GM18517 (cell line): Measurements from ENCODE around the gene ATXN7L3B.

ENCODE experiments used
- ATAC-seq: cut with Tn5 transposase; IDR thresholded peaks from one replicate; pipeline ENCODE4 v1.9.1; 2021; ENCODE audit warnings: mild to moderate bottlenecking, moderate library complexity; ENCODE audit not compliant: unreplicated experiment

ATXN7L3B gene

GRCh38 chr12:74547249-74547648 is 9.6 kb downstream of the ATXN7L3B start:
- ATAC-seq, result no peak

GRCh38 chr12:74551291-74551690 is 13.7 kb downstream of the ATXN7L3B start:
- no peak for ATAC-seq

DNA sequence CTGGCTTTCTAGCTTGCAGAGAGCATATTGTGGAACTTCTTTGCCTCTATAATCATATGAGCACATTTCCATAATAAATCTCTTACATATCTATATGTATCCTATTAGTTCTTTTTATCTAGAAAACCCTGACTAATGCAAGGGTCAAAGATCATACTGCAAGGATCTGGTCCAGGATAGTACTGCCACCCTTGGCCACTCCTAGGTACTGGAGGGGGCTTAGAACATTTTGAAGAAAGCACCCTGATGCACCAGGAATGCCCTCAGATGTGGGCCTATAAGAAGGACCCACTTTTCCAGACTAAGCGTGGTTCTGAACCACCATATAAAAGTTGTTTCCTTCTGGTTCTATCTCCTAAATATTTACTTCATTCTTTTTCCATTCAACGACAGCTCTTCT is 14.6 kb downstream of the ATXN7L3B start:
- no peak for ATAC-seq

DNA sequence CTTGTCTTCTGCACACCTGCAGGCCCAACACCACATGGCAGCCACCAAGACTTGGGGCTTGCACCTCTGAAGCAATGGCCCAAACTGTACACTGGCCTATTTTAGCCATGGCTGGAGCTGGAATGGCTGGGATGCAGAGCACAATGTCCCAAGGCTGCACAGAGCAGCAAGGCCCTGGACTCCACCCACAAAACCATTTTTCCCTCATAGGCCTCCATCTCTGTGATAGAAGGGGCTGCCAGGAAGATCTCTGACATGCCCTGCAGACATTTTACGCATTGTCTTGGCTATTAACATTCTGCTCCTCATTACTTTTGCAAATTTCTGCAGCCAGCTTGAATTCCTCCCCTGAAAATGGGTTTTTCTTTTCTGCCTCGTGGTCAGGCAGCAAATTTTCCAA is 22.1 kb downstream of the ATXN7L3B start:
- ATAC-seq, result no peak

GRCh38 chr12:74563927-74564326 is 26.3 kb downstream of the ATXN7L3B start:
- no peak for ATAC-seq

GRCh38 chr12:74578486-74578885 is 40.9 kb downstream of the ATXN7L3B start:
- no peak for ATAC-seq

- no peak for ATAC-seq
Measured at GRCh38 chr12:74579446-74579845, 41.8 kb downstream of the ATXN7L3B start.

DNA sequence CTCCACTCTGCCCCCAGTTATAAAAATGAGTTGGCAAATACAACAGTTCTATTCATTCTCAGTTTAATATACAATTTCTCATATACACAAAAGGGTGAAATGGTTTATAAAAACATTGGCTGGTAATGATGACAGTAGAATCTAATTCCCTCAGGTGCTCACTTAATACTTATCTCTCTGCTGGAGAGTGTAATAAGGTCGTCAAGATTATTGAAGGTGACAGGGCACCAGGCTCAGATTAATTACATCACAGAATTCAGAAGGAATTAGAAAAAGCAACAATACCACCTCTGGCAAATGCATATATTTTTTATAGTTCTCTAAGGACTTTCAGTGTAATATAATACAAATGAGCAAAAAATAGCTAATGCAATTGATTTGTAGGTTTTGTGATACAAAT is 42.3 kb downstream of the ATXN7L3B start:
- no peak for ATAC-seq

- ATAC-seq, result no peak
Measured at GRCh38 chr12:74581439-74581838, 43.8 kb downstream of the ATXN7L3B start.

GRCh38 chr12:74584483-74585062 is 46.9 kb downstream of the ATXN7L3B start:
- ATAC-seq, result no peak

- no peak for ATAC-seq
Measured at GRCh38 chr12:74586251-74586650, 48.6 kb downstream of the ATXN7L3B start.
